GM19328 (cell line): ENCODE results near the gene RXRG.

ENCODE experiments used
- ATAC-seq: cut with Tn5 transposase; IDR thresholded peaks from one replicate; pipeline ENCODE4 v1.9.1; 2021; ENCODE audit warnings: mild to moderate bottlenecking, moderate library complexity; ENCODE audit not compliant: unreplicated experiment

Gene RXRG

DNA sequence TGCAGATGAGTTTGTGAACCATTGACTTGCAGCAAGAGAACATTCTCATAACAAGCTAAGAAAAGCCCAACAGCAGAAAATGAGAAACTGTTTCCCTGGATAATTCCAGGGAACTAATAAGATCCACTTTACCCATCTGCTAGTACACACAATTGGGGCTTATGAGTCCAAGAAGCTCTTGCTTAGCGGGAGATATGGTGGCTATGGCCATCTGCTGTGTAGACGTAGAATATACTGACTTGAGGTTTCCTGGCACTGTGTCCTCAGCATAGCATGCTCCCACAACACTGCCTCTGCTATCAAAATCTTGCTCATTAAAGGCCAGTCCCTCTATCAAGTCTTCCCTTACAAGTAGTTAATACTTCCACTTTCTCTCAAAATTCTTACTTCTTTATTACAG lies 6.8 kb upstream of the RXRG start:
- no peak for ATAC-seq

DNA sequence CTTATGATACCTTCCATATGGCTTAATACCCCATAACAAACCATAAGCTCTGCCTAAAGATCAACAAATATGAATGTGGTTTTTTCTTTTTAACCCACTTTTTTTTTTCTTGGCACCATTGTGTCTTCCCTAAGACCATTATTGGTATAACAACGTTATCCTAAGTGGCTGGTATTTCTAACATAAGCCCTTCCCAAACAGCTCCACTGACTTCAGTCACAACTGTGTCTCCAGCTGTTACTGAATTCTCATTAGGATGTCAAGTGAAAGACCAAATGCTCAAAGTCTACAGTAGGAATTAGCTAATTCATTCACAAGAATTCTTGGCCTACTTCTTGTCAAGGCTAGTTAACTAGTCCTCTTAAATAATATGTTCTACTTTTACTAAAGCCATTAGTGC lies 4.2 kb upstream of the RXRG start:
- no peak for ATAC-seq

DNA sequence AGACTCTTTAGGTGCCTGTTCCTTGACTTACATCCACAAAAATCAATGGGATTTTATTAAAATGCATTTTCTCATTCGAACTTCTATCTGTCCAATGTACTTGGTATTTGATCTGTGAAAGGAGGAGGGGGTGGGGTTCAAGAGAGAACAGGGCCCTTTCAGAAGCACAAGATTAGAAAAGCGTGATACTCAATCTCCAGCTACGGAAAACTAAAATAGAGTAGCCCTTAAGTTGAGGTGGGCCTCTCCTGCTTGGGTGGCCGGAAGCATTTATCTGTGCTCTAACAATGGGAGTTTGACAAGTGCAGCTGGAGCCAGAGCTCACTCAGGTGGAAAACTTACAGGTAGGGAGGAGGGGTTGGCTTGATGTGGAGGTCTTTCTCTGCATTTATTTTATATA lies 462 bp upstream of the RXRG start:
- ATAC-seq = no peak

DNA sequence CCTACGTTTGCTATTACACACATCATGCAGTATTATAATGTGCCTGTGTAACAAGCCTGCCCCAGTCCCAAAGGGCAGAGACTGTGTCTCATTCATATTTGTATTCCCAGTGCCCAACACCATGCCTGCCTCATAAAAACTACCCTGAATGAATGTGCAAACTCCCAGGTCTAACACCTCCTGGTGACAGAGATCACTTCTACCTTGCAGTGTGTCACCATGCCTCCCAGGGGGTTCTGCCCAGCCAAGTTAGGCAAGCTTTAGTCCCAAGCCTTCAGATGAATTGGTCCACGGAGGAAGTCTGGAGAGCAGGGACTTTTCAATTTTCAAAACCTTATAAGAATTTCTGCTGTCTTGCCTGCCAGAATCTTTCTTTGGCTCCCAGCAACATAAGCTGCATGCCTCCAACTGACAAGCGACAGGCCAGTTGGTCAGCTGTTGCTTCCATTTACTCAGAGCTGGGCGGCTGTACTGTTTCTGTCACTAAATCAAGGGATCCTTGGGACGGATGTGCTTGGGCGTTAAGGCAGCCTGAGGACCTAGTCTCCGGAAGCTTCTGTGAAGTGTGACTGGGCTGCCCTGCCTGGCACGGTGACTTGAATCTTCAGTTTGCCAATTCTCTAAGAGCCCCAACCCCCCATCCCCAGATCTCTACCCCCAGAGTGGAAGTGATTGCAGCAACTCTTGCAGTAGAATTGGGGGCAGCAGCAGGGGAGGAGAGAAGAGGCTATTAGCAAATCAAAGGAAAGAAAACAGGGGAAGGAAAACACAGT lies 1.2 kb downstream of the RXRG start:
- ATAC-seq = no peak

DNA sequence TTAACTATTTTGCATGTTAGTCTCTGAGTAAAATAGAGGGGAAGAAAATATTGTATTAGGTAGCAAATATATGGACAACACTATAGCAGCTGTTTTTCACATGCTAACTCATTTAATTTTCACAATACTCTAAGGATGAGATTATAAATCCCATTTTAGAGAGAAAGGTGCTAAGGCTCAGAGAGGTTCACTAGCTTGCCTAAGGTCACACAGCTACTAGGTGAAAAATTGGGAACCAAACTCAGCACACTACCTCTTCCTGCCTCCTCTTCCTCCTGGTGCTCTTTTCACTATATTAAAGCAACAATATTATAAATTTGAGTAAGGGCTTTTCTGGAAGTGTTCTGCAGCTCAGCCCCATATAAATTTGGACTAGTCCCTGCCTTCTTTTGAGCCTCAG lies 2.3 kb downstream of the RXRG start:
- no peak for ATAC-seq

GRCh38 chr1:165442053-165442452 lies 2.9 kb downstream of the RXRG start:
- no peak for ATAC-seq

- ATAC-seq = no peak
Observed at GRCh38 chr1:165441166-165441880, 3.6 kb downstream of the RXRG start.

DNA sequence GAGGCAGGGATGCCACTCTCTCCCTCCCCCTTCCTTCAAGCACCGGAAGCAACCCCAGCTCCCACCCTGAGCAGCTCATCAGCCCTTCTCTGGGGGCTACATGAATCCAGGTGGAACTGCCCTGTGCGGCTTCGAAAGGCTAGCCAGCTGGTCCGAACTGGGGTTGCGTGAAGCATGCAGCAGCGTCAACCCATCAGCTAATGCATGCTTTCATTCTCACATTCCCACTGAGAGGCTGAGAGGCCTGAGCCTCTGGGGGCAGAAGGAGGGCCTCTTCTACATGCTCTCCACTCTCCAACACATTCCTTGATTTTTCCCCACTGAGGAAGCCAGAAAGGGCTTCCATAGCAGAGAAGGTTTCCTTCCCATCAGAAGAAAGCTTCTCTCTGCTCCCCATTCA lies 5.6 kb downstream of the RXRG start:
- ATAC-seq = no peak

GRCh38 chr1:165436994-165437393 lies 7.9 kb downstream of the RXRG start:
- ATAC-seq = no peak

DNA sequence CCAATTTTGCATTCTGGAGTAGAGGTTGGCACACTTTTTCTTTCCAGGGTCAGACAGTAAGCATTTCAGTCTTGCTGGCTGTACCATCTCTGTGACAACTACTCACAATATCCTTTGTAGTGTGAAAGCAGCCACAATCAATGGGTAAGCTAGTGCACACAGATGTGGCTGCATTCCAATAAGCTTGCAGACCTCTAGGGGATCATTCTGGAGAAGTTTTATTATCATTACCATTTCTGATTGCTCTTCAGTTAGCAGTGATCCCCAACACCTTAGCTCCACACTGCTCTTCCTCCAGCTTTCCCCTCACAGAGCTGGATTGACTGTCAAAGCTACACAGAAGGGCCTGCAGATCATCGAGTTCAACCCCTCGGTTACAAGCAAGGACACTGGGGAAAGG lies 9.1 kb downstream of the RXRG start:
- no peak for ATAC-seq

GRCh38 chr1:165434281-165434680 lies 10.6 kb downstream of the RXRG start:
- ATAC-seq = no peak

GRCh38 chr1:165431079-165431478 lies 13.8 kb downstream of the RXRG start:
- no peak for ATAC-seq

- ATAC-seq = no peak
Observed at GRCh38 chr1:165426745-165427144, 18.2 kb downstream of the RXRG start.

GRCh38 chr1:165425621-165426020 lies 19.3 kb downstream of the RXRG start:
- no peak for ATAC-seq

GRCh38 chr1:165424454-165425216 lies 20.3 kb downstream of the RXRG start:
- ATAC-seq = no peak

DNA sequence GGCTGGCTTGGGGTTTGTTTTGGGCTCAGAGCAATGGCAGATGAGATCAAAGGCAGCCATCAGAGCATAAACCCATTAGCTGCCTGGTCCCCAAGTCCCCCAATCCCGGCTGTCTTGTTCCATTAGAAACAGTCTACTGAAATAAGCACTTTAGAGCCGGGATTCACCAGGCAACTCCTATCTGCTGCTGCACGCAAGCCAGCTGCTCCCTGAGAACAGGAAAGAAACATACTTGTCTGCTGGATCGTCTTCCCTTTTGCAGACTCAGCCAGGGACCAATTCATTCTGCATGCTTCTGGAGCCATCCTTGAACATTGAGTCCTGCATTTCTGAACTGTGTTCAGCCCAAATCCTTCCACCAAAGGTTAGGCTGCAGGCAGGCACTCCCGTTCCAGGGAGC lies 21.8 kb downstream of the RXRG start:
- ATAC-seq = no peak

GRCh38 chr1:165420655-165421054 lies 24.3 kb downstream of the RXRG start:
- ATAC-seq = no peak

DNA sequence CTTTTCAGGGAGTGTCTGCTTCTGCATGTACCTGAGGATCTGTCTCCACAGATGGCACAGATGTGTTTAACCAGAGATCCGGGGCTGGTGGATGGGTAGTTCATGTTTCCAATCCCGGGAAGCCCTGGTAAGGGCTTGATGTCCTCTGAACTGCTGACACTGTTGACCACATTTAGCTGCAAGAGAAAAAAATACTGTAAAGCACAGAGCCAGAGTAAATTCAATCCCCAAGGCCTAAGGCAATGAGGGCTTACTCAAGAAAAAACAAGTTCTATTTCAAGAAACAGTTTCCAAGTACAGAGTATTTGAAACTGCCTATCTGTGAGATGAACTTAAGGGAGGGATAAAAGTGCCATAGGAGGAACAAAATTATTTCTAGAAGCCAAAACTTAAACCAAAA lies 25.1 kb downstream of the RXRG start:
- ATAC-seq = no peak

GRCh38 chr1:165418195-165418594 lies 26.7 kb downstream of the RXRG start:
- ATAC-seq = no peak

DNA sequence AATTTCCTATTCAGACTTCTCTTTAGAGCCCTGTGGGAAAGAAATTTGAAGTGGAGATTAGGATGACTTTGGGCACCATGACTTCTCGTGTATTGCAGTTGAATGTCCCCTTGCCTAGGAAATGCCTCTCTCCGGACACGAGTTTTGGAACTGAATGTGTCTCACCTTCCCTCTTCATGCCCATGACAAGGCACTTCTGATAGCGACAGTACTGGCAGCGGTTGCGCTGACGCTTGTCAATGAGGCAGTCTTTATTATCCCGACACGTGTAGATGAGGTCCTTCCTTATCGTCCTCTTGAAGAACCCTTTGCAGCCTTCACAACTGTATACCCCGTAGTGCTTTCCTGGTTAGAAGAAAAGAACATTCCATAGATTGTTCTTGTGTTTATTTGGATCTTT lies 28.1 kb downstream of the RXRG start:
- no peak for ATAC-seq

DNA sequence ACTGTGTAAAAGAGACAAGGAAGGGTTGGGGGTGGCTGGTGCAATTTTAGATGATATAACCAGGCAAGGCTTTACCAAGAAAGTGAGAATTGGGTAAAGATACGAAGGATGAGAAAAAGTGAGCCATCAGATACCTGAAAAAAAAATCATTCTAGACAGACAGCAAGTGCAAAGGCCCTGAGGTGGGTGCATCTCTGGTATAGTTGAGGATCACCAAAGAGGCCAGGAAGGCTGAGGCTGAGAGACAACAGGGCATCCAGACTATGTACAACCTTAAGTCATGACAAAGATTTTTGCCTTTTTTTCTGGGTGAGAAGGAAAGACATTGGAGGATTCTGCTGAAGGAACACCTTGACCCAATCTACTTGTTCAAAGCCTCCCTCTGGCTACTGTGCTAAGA lies 29.9 kb downstream of the RXRG start:
- ATAC-seq = no peak

DNA sequence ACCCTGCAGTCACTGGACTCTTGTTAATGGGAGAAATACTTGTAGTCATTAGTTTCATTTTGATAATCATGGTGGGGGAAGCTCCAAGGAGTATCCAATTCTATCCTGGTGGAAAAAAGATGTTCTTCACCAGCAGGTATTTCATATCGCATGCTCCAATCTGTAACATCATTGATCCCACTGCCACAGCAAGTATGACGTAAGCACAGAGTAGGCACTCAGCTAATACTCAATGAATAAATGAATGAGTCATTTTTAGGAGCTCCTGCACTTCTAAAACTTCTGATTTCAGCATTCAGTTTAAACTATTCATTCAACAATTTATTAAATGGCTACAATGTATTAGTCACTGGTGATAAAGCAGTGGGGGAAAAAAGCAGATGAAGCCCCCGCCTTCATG lies 30.3 kb downstream of the RXRG start:
- ATAC-seq = no peak
